Endodermal cell (in vitro differentiated cells): ENCODE results near the gene MYCBPAP. TPM values are rescaled to one million over a fixed set of nuclear protein-coding genes. Genes with fewer than 3 reads are reported as not detected.

Source experiments
- DNase-seq: peaks from one replicate; pipeline ENCODE4 v3.0.0-alpha.2; 2017
- H3K27ac ChIP-seq: 2 replicates; pipeline ENCODE4 v1.5.1; 2013; ENCODE audit warnings: mild to moderate bottlenecking, low read depth, low read length, moderate library complexity
- H3K27me3 ChIP-seq: 2 replicates; pipeline ENCODE4 v1.6.1; 2013; ENCODE audit warnings: mild to moderate bottlenecking, low read length, moderate library complexity; ENCODE audit not compliant: insufficient read depth, control insufficient read depth, poor library complexity, severe bottlenecking
- H3K36me3 ChIP-seq: 2 replicates; pipeline ENCODE4 v1.7.0; 2013; ENCODE audit warnings: mild to moderate bottlenecking, low read length, moderate library complexity; ENCODE audit not compliant: control insufficient read depth, insufficient read depth
- H3K4me1 ChIP-seq: one replicate; pipeline ENCODE4 v1.7.0; 2013; ENCODE audit warnings: low read length; ENCODE audit not compliant: control insufficient read depth, insufficient read depth
- H3K4me3 ChIP-seq: 2 replicates; pipeline ENCODE4 v1.5.1; 2013; ENCODE audit warnings: mild to moderate bottlenecking, low read length, moderate library complexity
- H3K9ac ChIP-seq: 2 replicates; pipeline ENCODE4 v1.6.1; 2013; ENCODE audit warnings: mild to moderate bottlenecking, low read length, moderate library complexity; ENCODE audit not compliant: poor library complexity, severe bottlenecking; ENCODE audit errors: extremely low read depth
- H3K9me3 ChIP-seq: 2 replicates; pipeline ENCODE4 v1.6.1; 2013; ENCODE audit warnings: mild to moderate bottlenecking, low read length, moderate library complexity; ENCODE audit not compliant: control insufficient read depth
- H3K27ac Mint-ChIP-seq: 2 replicates; pipeline ENCODE4 v1.8.0; 2020; ENCODE audit warnings: mixed read lengths
- H3K27me3 Mint-ChIP-seq: 2 replicates; pipeline ENCODE4 v1.8.0; 2021; ENCODE audit warnings: mild to moderate bottlenecking, mixed read lengths; ENCODE audit not compliant: insufficient read depth
- H3K36me3 Mint-ChIP-seq: 2 replicates; pipeline ENCODE4 v1.8.0; 2020; ENCODE audit warnings: low read depth, mixed read lengths
- H3K4me1 Mint-ChIP-seq: 2 replicates; pipeline ENCODE4 v1.8.0; 2020; ENCODE audit warnings: mixed read lengths
- H3K4me3 Mint-ChIP-seq: 2 replicates; pipeline ENCODE4 v1.8.0; 2020; ENCODE audit warnings: mild to moderate bottlenecking, moderate library complexity, mixed read lengths
- H3K9me3 Mint-ChIP-seq: 2 replicates; pipeline ENCODE4 v1.8.0; 2020; ENCODE audit warnings: mild to moderate bottlenecking, mixed read lengths
- WGBS, 2 experiments: methylation state at CpG; one replicate each; pipeline versions ENCODE4 v1.1.5 to v1.1.7; 2013; ENCODE audit warnings: missing lambda C conversion rate in 2 of 2, mixed read lengths in 1 of 2; ENCODE audit not compliant: insufficient coverage in 1 of 2, insufficient read length in 1 of 2; 5-methylcytosine and 5-hydroxymethylcytosine counted together
- total RNA-seq, 2 donors: library from RNA; stranded (reverse); fragmentation: NEBNext Ultra II Directional in 1 of 2; extraction: Animal tissue kit (Norgen Biotek cat#: 25700) in 1 of 2; gene quantifications; 2 replicates in 1 of 2; 3 replicates in 1 of 2; pipeline ENCODE4 v1.2.1, GENCODE V29; 2021
- TF ChIP-seq, protein P1 (sequence below): fragments of 200-600 bp; sonication (generic); conservative IDR thresholded peaks from 2 replicates; pipeline ENCODE4 v1.5.0; 2021; ENCODE audit warnings: antibody characterized with exemption, mild to moderate bottlenecking

The MYCBPAP gene
- total RNA-seq, 2 donors from 2014 or later: 3.5 to 7.1 TPM

GRCh38 chr17:50506298-50506697 lies 1.9 kb upstream of the MYCBPAP start:
- no peaks in the 10 kb centered on the region for H3K36me3 Mint-ChIP-seq
- H3K4me3 Mint-ChIP-seq: no peak overlapping the region
- H3K27ac ChIP-seq: no peak overlapping the region
- TF ChIP-seq, protein P1, sequence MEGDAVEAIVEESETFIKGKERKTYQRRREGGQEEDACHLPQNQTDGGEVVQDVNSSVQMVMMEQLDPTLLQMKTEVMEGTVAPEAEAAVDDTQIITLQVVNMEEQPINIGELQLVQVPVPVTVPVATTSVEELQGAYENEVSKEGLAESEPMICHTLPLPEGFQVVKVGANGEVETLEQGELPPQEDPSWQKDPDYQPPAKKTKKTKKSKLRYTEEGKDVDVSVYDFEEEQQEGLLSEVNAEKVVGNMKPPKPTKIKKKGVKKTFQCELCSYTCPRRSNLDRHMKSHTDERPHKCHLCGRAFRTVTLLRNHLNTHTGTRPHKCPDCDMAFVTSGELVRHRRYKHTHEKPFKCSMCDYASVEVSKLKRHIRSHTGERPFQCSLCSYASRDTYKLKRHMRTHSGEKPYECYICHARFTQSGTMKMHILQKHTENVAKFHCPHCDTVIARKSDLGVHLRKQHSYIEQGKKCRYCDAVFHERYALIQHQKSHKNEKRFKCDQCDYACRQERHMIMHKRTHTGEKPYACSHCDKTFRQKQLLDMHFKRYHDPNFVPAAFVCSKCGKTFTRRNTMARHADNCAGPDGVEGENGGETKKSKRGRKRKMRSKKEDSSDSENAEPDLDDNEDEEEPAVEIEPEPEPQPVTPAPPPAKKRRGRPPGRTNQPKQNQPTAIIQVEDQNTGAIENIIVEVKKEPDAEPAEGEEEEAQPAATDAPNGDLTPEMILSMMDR: no peak
- H3K9me3 Mint-ChIP-seq: no peaks in the 10 kb centered on the region
- no peak overlapping the region for H3K4me3 ChIP-seq
- H3K4me1 ChIP-seq: no peaks in the 10 kb centered on the region
- H3K4me1 Mint-ChIP-seq: peaks cover 16% of the 10 kb centered on the region
- WGBS, 2 experiments: 91% methylated on average over 7 of the region's 7 CpGs
- H3K9ac ChIP-seq: no peak overlapping the region
- no peaks in the 10 kb centered on the region for H3K36me3 ChIP-seq
- peaks cover 11% of the 10 kb centered on the region for H3K27me3 ChIP-seq
- no peak overlapping the region for H3K27ac Mint-ChIP-seq
- peaks cover 14% of the 10 kb centered on the region for H3K27me3 Mint-ChIP-seq
- peak; percentile 37 for DNase-seq
- H3K9me3 ChIP-seq: no peaks in the 10 kb centered on the region

GRCh38 chr17:50508573-50509460 lies 578 bp downstream of the MYCBPAP start:
- DNase-seq: no peak
- peak overlapping the region; percentile 90 for H3K27ac Mint-ChIP-seq
- TF ChIP-seq, protein P1: no peak
- peak overlapping the region; percentile 83 for H3K4me3 Mint-ChIP-seq
- peaks cover 13% of the 10 kb centered on the region for H3K4me1 Mint-ChIP-seq
- H3K27me3 Mint-ChIP-seq: peaks cover 18% of the 10 kb centered on the region
- H3K27me3 ChIP-seq: peaks cover 11% of the 10 kb centered on the region
- H3K9me3 ChIP-seq: no peaks in the 10 kb centered on the region
- H3K9ac ChIP-seq: no peak overlapping the region
- no peak overlapping the region for H3K27ac ChIP-seq
- H3K36me3 ChIP-seq: no peaks in the 10 kb centered on the region
- H3K4me1 ChIP-seq: no peaks in the 10 kb centered on the region
- no peaks in the 10 kb centered on the region for H3K9me3 Mint-ChIP-seq
- 33 to 61% methylated on average over 9 to 32 of the region's 32 CpGs for WGBS, 2 experiments
- no peaks in the 10 kb centered on the region for H3K36me3 Mint-ChIP-seq
- peak overlapping the region; percentile 80 for H3K4me3 ChIP-seq

- no peaks in the 10 kb centered on the region for H3K36me3 Mint-ChIP-seq
- H3K27ac ChIP-seq: peak overlapping the region; percentile 16
- peaks cover 9% of the 10 kb centered on the region for H3K27me3 Mint-ChIP-seq
- H3K4me3 Mint-ChIP-seq: no peak overlapping the region
- no peaks in the 10 kb centered on the region for H3K4me1 ChIP-seq
- TF ChIP-seq, protein P1: no peak
- H3K9me3 Mint-ChIP-seq: no peaks in the 10 kb centered on the region
- peak; percentile 45 for DNase-seq
- peaks cover 3% of the 10 kb centered on the region for H3K27me3 ChIP-seq
- H3K4me3 ChIP-seq: no peak overlapping the region
- WGBS, 2 experiments: 51 to 78% methylated on average over 3 of the region's 3 CpGs
- no peaks in the 10 kb centered on the region for H3K36me3 ChIP-seq
- H3K9me3 ChIP-seq: no peaks in the 10 kb centered on the region
- no peak overlapping the region for H3K9ac ChIP-seq
- H3K27ac Mint-ChIP-seq: no peak overlapping the region
- H3K4me1 Mint-ChIP-seq: peaks cover 11% of the 10 kb centered on the region
Measured at GRCh38 chr17:50511058-50511457, 2.8 kb downstream of the MYCBPAP start.
